Spleen (tissue), 7 donors: Measurements from ENCODE around the gene COL17A1.

ENCODE experiments used
- POLR2A ChIP-seq, 3 donors: fragments of 450-650 bp; IDR thresholded peaks; one replicate each; pipeline ENCODE4 v1.5.1; 2017; ENCODE audit warnings: antibody characterized with exemption in 3 of 3, mild to moderate bottlenecking in 1 of 3
- POLR2AphosphoS5 ChIP-seq, 3 donors: sonication (generic); formaldehyde crosslinking; IDR thresholded peaks; one replicate each; pipeline ENCODE4 v1.5.1; 2017; ENCODE audit warnings: antibody characterized with exemption in 3 of 3
- TF ChIP-seq, protein P1 (sequence below), 11 experiments: fragments of 200-600 bp in 7 of 11; fragments of 450-650 bp in 4 of 11; sonication (generic) in 4 of 11; IDR thresholded peaks in 8 of 11; conservative IDR thresholded peaks in 3 of 11; 1 replicate in 7 of 11; 2 replicates in 4 of 11; pipeline versions ENCODE4 v1.4.0 to v1.8.0; 2016 to 2021; ENCODE audit warnings: antibody characterized with exemption in 11 of 11, inconsistent platforms in 4 of 11, mild to moderate bottlenecking in 1 of 11
- donor health status: DM: no; HTN: no; CAD: no; lungs with moderate emphysema.
- donor health status: DM: no; HTN: no; CAD: no.
- donor health status: DM: no; HTN: no; CAD: no.

DNA sequence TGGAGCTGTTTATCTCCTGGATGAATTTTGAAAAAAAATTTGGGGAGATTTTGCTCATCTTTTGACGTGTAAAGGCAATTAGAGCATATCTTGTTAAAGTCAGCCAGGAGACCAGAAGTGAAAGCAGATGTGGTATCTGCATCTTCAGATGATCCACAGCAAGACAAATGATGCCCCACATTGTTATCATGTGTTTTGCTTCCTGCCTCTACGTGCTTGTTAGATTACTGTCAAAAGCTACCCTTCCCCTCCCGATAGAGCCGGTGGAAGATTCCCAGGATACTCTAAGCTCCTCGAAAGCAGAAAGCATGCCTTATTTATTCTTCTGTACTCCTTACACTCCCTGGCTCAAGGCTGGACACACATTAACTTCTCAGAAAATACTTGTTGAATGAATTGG, 12.9 kb downstream of the COL17A1 start:
- TF ChIP-seq, protein P1, sequence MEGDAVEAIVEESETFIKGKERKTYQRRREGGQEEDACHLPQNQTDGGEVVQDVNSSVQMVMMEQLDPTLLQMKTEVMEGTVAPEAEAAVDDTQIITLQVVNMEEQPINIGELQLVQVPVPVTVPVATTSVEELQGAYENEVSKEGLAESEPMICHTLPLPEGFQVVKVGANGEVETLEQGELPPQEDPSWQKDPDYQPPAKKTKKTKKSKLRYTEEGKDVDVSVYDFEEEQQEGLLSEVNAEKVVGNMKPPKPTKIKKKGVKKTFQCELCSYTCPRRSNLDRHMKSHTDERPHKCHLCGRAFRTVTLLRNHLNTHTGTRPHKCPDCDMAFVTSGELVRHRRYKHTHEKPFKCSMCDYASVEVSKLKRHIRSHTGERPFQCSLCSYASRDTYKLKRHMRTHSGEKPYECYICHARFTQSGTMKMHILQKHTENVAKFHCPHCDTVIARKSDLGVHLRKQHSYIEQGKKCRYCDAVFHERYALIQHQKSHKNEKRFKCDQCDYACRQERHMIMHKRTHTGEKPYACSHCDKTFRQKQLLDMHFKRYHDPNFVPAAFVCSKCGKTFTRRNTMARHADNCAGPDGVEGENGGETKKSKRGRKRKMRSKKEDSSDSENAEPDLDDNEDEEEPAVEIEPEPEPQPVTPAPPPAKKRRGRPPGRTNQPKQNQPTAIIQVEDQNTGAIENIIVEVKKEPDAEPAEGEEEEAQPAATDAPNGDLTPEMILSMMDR (IDR thresholded peaks at IDR 0.05 in 8 of 11, conservative IDR thresholded peaks at IDR 0.05 in 3 of 11): no peak
- TF ChIP-seq POLR2AphosphoS5 (IDR thresholded peaks at IDR 0.05): no peak
- no peak for TF ChIP-seq POLR2A (IDR thresholded peaks at IDR 0.05)
